ENCODE measurements around the gene IFNA21.

DNA sequence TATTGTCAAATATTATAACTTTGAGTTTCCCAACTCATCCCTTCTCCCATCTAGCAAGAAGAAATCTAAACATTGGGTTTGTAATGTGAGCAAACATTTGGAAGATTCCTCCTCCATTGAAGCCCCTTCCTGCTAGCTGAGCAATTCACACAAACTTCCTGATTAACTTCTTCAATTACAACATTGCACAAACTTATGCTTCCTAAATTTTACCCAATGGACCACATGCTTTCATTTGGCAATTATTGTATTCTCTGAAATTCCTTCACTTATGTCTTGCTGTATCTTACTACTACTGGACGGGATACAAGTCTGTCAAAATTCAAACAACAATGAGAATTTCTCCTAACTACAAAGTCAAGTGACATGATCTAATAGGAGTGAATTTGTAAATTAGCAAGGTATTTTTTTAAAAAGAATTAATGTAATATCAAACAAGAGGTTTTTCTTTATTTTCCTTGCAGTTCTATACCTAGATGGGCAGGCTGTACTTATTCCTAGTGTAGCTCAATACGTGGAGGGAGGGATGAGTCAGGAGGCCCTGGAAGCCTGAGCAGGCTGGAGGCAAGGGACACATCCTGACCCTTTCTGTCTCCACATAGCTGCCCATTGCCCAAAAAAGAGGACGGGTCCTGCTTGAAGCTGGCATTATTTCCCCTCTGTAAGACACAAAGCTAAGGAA lies 13.0 kb downstream of the IFNA21 start:
- TF ChIP-seq SP1 (IDR thresholded peaks at IDR 0.05; ENCODE audit: low read depth, low read length) = no peak
- TF ChIP-seq, protein P1, sequence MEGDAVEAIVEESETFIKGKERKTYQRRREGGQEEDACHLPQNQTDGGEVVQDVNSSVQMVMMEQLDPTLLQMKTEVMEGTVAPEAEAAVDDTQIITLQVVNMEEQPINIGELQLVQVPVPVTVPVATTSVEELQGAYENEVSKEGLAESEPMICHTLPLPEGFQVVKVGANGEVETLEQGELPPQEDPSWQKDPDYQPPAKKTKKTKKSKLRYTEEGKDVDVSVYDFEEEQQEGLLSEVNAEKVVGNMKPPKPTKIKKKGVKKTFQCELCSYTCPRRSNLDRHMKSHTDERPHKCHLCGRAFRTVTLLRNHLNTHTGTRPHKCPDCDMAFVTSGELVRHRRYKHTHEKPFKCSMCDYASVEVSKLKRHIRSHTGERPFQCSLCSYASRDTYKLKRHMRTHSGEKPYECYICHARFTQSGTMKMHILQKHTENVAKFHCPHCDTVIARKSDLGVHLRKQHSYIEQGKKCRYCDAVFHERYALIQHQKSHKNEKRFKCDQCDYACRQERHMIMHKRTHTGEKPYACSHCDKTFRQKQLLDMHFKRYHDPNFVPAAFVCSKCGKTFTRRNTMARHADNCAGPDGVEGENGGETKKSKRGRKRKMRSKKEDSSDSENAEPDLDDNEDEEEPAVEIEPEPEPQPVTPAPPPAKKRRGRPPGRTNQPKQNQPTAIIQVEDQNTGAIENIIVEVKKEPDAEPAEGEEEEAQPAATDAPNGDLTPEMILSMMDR (IDR thresholded peaks at IDR 0.05; ENCODE audit: control extremely low read depth in 1 of 3, insufficient read depth in 1 of 3, low read depth in 1 of 3, low read length in 3 of 3) = no peak

Measured in H1 (cell line).